Endothelial cell of umbilical vein (primary cell): Measurements from ENCODE around the gene M1AP. TPM values are rescaled to one million over a fixed set of nuclear protein-coding genes. Genes with fewer than 3 reads are reported as not detected.

ENCODE experiments used
- BruUV-seq: library from RNA; stranded (reverse); fragments of 400-500 nt; replicated peaks from 2 replicates; lab custom pipeline; 2021; lab: Mats Ljungman, UMichigan
- CTCF ChIA-PET: fragments of 300-600, 350-600 bp; sonication (Branson Sonifier 250); formaldehyde crosslinking; loops from one replicate; lab custom pipeline; 2021; ENCODE audit warnings: antibody characterized with exemption, inconsistent platforms; lab: Charles Lee
- POLR2A ChIA-PET: fragments of 300-600, 350-600 bp; sonication (Branson Sonifier 250); formaldehyde crosslinking; loops from one replicate; lab custom pipeline; 2021; ENCODE audit warnings: antibody characterized with exemption, inconsistent platforms; lab: Charles Lee
- DNase-seq: peaks from one replicate; pipeline ENCODE4 v3.0.0-alpha.2; 2011; ENCODE audit warnings: low read depth, low spot score
- FAIRE-seq: peaks from 2 replicates; lab custom pipeline; 2011; peaks lifted over from hg19 to GRCh38; lab: Jason Lieb, UNC
- H2AFZ ChIP-seq: 2 replicates; pipeline ENCODE4 v1.6.0; 2012; ENCODE audit warnings: low read depth, low read length, control low read depth, inconsistent platforms
- H3K27ac ChIP-seq: 2 replicates; pipeline ENCODE4 v1.5.1; 2011; ENCODE audit warnings: low read depth, mild to moderate bottlenecking, control low read depth, low read length, moderate library complexity; ENCODE audit not compliant: insufficient read depth
- H3K27me3 ChIP-seq, 2 experiments: 2 replicates each; pipeline versions ENCODE4 v1.6.0 to v1.6.1; 2011; ENCODE audit warnings: low read length in 2 of 2, mixed read lengths in 1 of 2; ENCODE audit not compliant: control insufficient read depth in 2 of 2, insufficient read depth in 2 of 2
- H3K36me3 ChIP-seq, 2 experiments: 2 replicates in 1 of 2; 3 replicates in 1 of 2; pipeline ENCODE4 v1.5.1; 2011; ENCODE audit warnings: low read length in 2 of 2, mild to moderate bottlenecking in 1 of 2, moderate library complexity in 1 of 2; ENCODE audit not compliant: control insufficient read depth in 2 of 2, insufficient read depth in 2 of 2; ENCODE audit errors: extremely low read depth in 1 of 2
- H3K4me1 ChIP-seq: 3 replicates; pipeline ENCODE4 v1.5.1; 2011; ENCODE audit warnings: mild to moderate bottlenecking, low read length; ENCODE audit not compliant: control insufficient read depth, insufficient read depth; ENCODE audit errors: extremely low read depth
- H3K4me2 ChIP-seq: 2 replicates; pipeline ENCODE4 v1.6.1; 2011; ENCODE audit warnings: low read length, control low read depth, mixed read lengths; ENCODE audit not compliant: insufficient read depth
- H3K4me3 ChIP-seq, 3 experiments: fragments of 200-600 bp in 1 of 3; sonication (generic), shearing (Covaris generic) in 1 of 3; replicated peaks in 1 of 3; 2 replicates each; pipeline ENCODE4 v1.5.1; 2011 to 2016; ENCODE audit warnings: control low read depth in 3 of 3, low read length in 3 of 3, mild to moderate bottlenecking in 2 of 3, inconsistent platforms in 1 of 3, low read depth in 1 of 3, moderate library complexity in 1 of 3; ENCODE audit not compliant: insufficient read depth in 1 of 3
- H3K79me2 ChIP-seq: 2 replicates; pipeline ENCODE4 v1.6.0; 2012; ENCODE audit warnings: low read length, inconsistent platforms; ENCODE audit not compliant: control insufficient read depth, insufficient read depth
- H3K9ac ChIP-seq: replicated peaks from 2 replicates; pipeline ENCODE3; 2011; ENCODE audit warnings: low read length, control low read depth; ENCODE audit not compliant: insufficient read depth; ENCODE audit errors: extremely low read depth
- H3K9me1 ChIP-seq: replicated peaks from 3 replicates; pipeline ENCODE4 v1.6.0; 2011; ENCODE audit warnings: mild to moderate bottlenecking, low read length; ENCODE audit not compliant: control insufficient read depth, insufficient read depth; ENCODE audit errors: extremely low read depth
- H3K9me3 ChIP-seq: replicated peaks from 2 replicates; pipeline ENCODE4 v1.5.1; 2012; ENCODE audit warnings: low read length, inconsistent platforms; ENCODE audit not compliant: control insufficient read depth, insufficient read depth
- H4K20me1 ChIP-seq: replicated peaks from 2 replicates; pipeline ENCODE3; 2011; ENCODE audit warnings: mild to moderate bottlenecking, low read length; ENCODE audit not compliant: control insufficient read depth, insufficient read depth; ENCODE audit errors: extremely low read depth
- FOS ChIP-seq: IDR thresholded peaks from 2 replicates; pipeline ENCODE4 v1.6.1; 2011; ENCODE audit warnings: mild to moderate bottlenecking, low read length, moderate library complexity, borderline replicate concordance; ENCODE audit not compliant: insufficient read depth
- GATA2 ChIP-seq: IDR thresholded peaks from 2 replicates; pipeline ENCODE4 v1.7.0; 2011; ENCODE audit warnings: low read depth, mild to moderate bottlenecking, moderate library complexity, mixed read lengths, low read length; ENCODE audit not compliant: insufficient read length, insufficient read depth
- JUN ChIP-seq: IDR thresholded peaks from 2 replicates; pipeline ENCODE4 v1.6.1; 2011; ENCODE audit warnings: borderline replicate concordance, low read depth; ENCODE audit not compliant: insufficient read length, insufficient read depth
- MYC ChIP-seq: IDR thresholded peaks from one replicate; pipeline ENCODE4 v1.6.1; 2011; ENCODE audit warnings: mild to moderate bottlenecking, low read depth, low read length
- POLR2A ChIP-seq: IDR thresholded peaks from 2 replicates; pipeline ENCODE4 v1.6.1; 2012; ENCODE audit warnings: low read depth, mild to moderate bottlenecking, control low read depth, low read length
- POLR2AphosphoS5 ChIP-seq: IDR thresholded peaks from 2 replicates; pipeline ENCODE4 v1.6.1; 2012; ENCODE audit warnings: low read depth, mild to moderate bottlenecking, control low read depth, low read length, moderate library complexity; ENCODE audit not compliant: insufficient read depth
- dilution Hi-C: fragments of 300-500 bp; cut with MboI; formaldehyde crosslinking; loops from one replicate; pipeline ENCODE4 v1.15.0; 2019; ENCODE audit warnings: low sequenced_read_pairs; ENCODE audit not compliant: extremely low pct_ligation_motif_present
- intact Hi-C: fragments of 100-400 bp; cut with micrococcal nuclease; formaldehyde crosslinking; loops from one replicate; pipeline ENCODE4 v1.10.0; 2022
- polyA plus RNA-seq, 4 experiments: library from polyadenylated mRNA; depleted of rRNA in 3 of 4; stranded (reverse) in 3 of 4; unstranded in 1 of 4; fragments of >200 nt; gene quantifications; 2 replicates each; pipeline versions ENCODE4 v1.2.1 to v1.2.3, GENCODE V29; 2011 to 2012; ENCODE audit warnings: missing spikeins in 1 of 4
- total RNA-seq: library from RNA; stranded (reverse); gene quantifications from 2 replicates; pipeline ENCODE4 v1.2.3, GENCODE V29; 2021
- TF ChIP-seq, protein P1 (sequence below), 2 donors: IDR thresholded peaks; 1 replicate in 1 of 2; 2 replicates in 1 of 2; pipeline ENCODE4 v1.5.1; 2011; ENCODE audit warnings: low read length in 2 of 2, mild to moderate bottlenecking in 2 of 2, moderate library complexity in 2 of 2, control low read depth in 1 of 2, inconsistent platforms in 1 of 2, low read depth in 1 of 2; ENCODE audit not compliant: insufficient read depth in 1 of 2; ENCODE audit errors: extremely low read depth in 1 of 2

Gene M1AP
- total and polyA plus RNA-seq, 2 donors (not counting 3 experiments of a cell fraction or from before 2014, with no cell fraction given): 0.04 TPM; not detected in 1

DNA sequence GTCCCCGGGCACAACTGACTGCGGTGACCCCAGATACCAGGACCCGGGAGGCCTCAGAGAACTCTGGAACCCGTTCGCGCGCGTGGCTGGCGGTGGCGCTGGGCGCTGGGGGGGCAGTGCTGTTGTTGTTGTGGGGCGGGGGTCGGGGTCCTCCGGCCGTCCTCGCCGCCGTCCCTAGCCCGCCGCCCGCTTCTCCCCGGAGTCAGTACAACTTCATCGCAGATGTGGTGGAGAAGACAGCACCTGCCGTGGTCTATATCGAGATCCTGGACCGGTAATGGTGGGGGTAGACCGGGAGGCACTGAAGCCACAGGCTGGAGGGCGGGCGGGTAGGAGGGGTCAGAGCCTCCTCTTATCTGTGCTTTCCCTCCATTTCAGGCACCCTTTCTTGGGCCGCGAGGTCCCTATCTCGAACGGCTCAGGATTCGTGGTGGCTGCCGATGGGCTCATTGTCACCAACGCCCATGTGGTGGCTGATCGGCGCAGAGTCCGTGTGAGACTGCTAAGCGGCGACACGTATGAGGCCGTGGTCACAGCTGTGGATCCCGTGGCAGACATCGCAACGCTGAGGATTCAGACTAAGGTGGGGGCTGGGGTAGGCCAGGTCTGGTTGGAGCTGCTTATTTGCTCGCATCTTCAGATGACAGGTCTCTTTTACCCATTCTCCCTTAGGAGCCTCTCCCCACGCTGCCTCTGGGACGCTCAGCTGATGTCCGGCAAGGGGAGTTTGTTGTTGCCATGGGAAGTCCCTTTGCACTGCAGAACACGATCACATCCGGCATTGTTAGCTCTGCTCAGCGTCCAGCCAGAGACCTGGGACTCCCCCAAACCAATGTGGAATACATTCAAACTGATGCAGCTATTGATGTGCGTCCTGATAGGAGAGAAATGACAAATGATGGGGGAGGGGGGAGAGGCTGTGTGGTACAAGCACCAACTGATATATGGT, 117.6 kb downstream of the M1AP start:
- BruUV-seq: no TSS peak

More for the DNA sequence above, 117.6 kb downstream of the M1AP start:
- no peaks in the 10 kb centered on the region for H3K9me3 ChIP-seq
- peaks cover 6 to 26% of the 10 kb centered on the region in 2 experiments for H3K36me3 ChIP-seq
- H3K4me3 ChIP-seq: peak overlapping the region; percentile 77 to 90 (median 81)
- DNase-seq (peak; percentile 34), FAIRE-seq (peak; percentile 59)
- TF ChIP-seq JUN (no peak), POLR2AphosphoS5 (no peak), MYC (no peak), GATA2 (no peak), POLR2A (no peak), FOS (no peak)
- TF ChIP-seq, protein P1, sequence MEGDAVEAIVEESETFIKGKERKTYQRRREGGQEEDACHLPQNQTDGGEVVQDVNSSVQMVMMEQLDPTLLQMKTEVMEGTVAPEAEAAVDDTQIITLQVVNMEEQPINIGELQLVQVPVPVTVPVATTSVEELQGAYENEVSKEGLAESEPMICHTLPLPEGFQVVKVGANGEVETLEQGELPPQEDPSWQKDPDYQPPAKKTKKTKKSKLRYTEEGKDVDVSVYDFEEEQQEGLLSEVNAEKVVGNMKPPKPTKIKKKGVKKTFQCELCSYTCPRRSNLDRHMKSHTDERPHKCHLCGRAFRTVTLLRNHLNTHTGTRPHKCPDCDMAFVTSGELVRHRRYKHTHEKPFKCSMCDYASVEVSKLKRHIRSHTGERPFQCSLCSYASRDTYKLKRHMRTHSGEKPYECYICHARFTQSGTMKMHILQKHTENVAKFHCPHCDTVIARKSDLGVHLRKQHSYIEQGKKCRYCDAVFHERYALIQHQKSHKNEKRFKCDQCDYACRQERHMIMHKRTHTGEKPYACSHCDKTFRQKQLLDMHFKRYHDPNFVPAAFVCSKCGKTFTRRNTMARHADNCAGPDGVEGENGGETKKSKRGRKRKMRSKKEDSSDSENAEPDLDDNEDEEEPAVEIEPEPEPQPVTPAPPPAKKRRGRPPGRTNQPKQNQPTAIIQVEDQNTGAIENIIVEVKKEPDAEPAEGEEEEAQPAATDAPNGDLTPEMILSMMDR (IDR thresholded peaks at IDR 0.05; ENCODE audit: extremely low read depth in 1 of 2, insufficient read depth in 1 of 2, low read depth in 1 of 2, low read length in 2 of 2): no peak
- peak overlapping the region; percentile 67 for H3K4me2 ChIP-seq
- H3K4me1 ChIP-seq: peaks cover 20% of the 10 kb centered on the region
- H3K9me1 ChIP-seq: no peaks in the 10 kb centered on the region
- peaks cover 19% of the 10 kb centered on the region for H3K79me2 ChIP-seq
- H3K27me3 ChIP-seq: no peaks in the 10 kb centered on the region
- peak overlapping the region; percentile 78 for H3K9ac ChIP-seq
- ChIA-PET POLR2A (interaction anchor here (1.0 kb wide), 1 partner anchor 72 kb away, joined by 3 read pairs; the partner anchor contains the start of gene WBP1), CTCF (interaction anchor here (1.3 to 5.2 kb wide), 8 partner anchors 23 to 195 kb away, joined by 3 to 82 read pairs (median 6); partner anchors contain the start of genes CCDC142, LBX2, PCGF1 and TTC31)
- no peaks in the 10 kb centered on the region for H4K20me1 ChIP-seq
- H2AFZ ChIP-seq: peak overlapping the region; percentile 37
- dilution Hi-C loops (no loop called here), intact Hi-C loops (loop anchor here (5.0 kb wide), 2 partner anchors 33 to 198 kb away; partner anchors contain the start of gene LBX2)
- H3K27ac ChIP-seq: peak overlapping the region; percentile 25
